H1 (cell line): ENCODE data around the gene SCAF1. TPM values are rescaled to one million over a fixed set of nuclear protein-coding genes. Genes with fewer than 3 reads are reported as not detected.

Experiments used
- CTCF ChIA-PET: fragments of 300-600 bp; sonication (Branson Sonifier 250); formaldehyde crosslinking; loops from one replicate; lab custom pipeline; 2021; ENCODE audit not compliant: partially characterized antibody; lab: Charles Lee
- POLR2A ChIA-PET: fragments of 300-600 bp; sonication (Branson Sonifier 250); formaldehyde crosslinking; loops from one replicate; lab custom pipeline; 2021; ENCODE audit warnings: inconsistent platforms; ENCODE audit not compliant: partially characterized antibody; lab: Charles Lee
- DNase-seq, 2 experiments: peaks; one replicate each; pipeline versions ENCODE4 v3.0.0 to v3.0.0-alpha.2; 2010 to 2022; ENCODE audit warnings: low spot score in 2 of 2, low read depth in 1 of 2, mixed read lengths in 1 of 2
- FAIRE-seq: peaks from 2 replicates; lab custom pipeline; 2011; peaks lifted over from hg19 to GRCh38; lab: Jason Lieb, UNC
- H2AFZ ChIP-seq: 2 replicates; pipeline ENCODE4 v1.8.1; 2012; ENCODE audit warnings: low read length, inconsistent platforms
- H2AK5ac ChIP-seq: 2 replicates; pipeline ENCODE4 v1.6.1; 2013; ENCODE audit warnings: low read depth, low read length
- H2BK120ac ChIP-seq: replicated peaks from 2 replicates; pipeline ENCODE3; 2013; ENCODE audit warnings: low read depth, low read length, inconsistent platforms
- H2BK12ac ChIP-seq: 2 replicates; pipeline ENCODE4 v1.6.1; 2013; ENCODE audit warnings: low read depth, low read length
- H2BK15ac ChIP-seq: 2 replicates; pipeline ENCODE4 v1.6.1; 2013; ENCODE audit warnings: low read length
- H2BK20ac ChIP-seq: 2 replicates; pipeline ENCODE4 v1.6.1; 2013; ENCODE audit warnings: low read length
- H2BK5ac ChIP-seq: 2 replicates; pipeline ENCODE4 v1.6.1; 2013; ENCODE audit warnings: low read depth, low read length
- H3K14ac ChIP-seq: 2 replicates; pipeline ENCODE4 v1.6.1; 2013; ENCODE audit warnings: inconsistent platforms; ENCODE audit not compliant: insufficient read length
- H3K18ac ChIP-seq: 2 replicates; pipeline ENCODE4 v1.6.1; 2013; ENCODE audit warnings: low read length; ENCODE audit errors: extremely low read depth
- H3K23ac ChIP-seq: 2 replicates; pipeline ENCODE4 v1.6.1; 2013; ENCODE audit warnings: inconsistent platforms; ENCODE audit not compliant: insufficient read length
- H3K23me2 ChIP-seq: 2 replicates; pipeline ENCODE4 v1.6.1; 2013; ENCODE audit warnings: low read depth, low read length
- H3K27ac ChIP-seq: 2 replicates; pipeline ENCODE4 v1.6.1; 2011; ENCODE audit warnings: low read depth, low read length, inconsistent platforms
- H3K27me3 ChIP-seq, 4 experiments: replicated peaks in 1 of 4; 1 replicate in 1 of 4; 2 replicates in 3 of 4; pipeline versions ENCODE4 v1.6.1 to v1.8.1; 2011 to 2013; ENCODE audit warnings: low read length in 3 of 4, mild to moderate bottlenecking in 3 of 4, inconsistent platforms in 2 of 4, mixed read lengths in 2 of 4, moderate library complexity in 1 of 4; ENCODE audit not compliant: control insufficient read depth in 3 of 4, insufficient read depth in 3 of 4; ENCODE audit errors: extremely low read depth in 1 of 4
- H3K36me3 ChIP-seq, 4 experiments: 2 replicates each; pipeline versions ENCODE4 v1.6.1 to v1.8.1; 2011 to 2013; ENCODE audit warnings: mild to moderate bottlenecking in 4 of 4, low read length in 3 of 4, moderate library complexity in 2 of 4, control low read depth in 1 of 4, inconsistent platforms in 1 of 4; ENCODE audit not compliant: insufficient read depth in 4 of 4, control insufficient read depth in 2 of 4
- H3K4ac ChIP-seq: replicated peaks from 2 replicates; pipeline ENCODE3; 2013; ENCODE audit warnings: low read length, low read depth, mixed read lengths, inconsistent platforms; ENCODE audit not compliant: insufficient read length
- H3K4me1 ChIP-seq, 4 experiments: replicated peaks in 1 of 4; 1 replicate in 1 of 4; 2 replicates in 3 of 4; pipeline versions ENCODE4 v1.6.1 to v1.8.1; 2011 to 2013; ENCODE audit warnings: low read length in 3 of 4, inconsistent platforms in 2 of 4, mixed read lengths in 1 of 4; ENCODE audit not compliant: insufficient read depth in 4 of 4, control insufficient read depth in 3 of 4
- H3K4me2 ChIP-seq, 2 experiments: 2 replicates each; pipeline versions ENCODE4 v1.6.1 to v1.8.1; 2011 to 2013; ENCODE audit warnings: low read depth in 2 of 2, low read length in 2 of 2, control low read depth in 1 of 2, inconsistent platforms in 1 of 2, mild to moderate bottlenecking in 1 of 2; ENCODE audit not compliant: insufficient read depth in 1 of 2
- H3K4me3 ChIP-seq, 4 experiments: fragments of 200-600, 300-600 bp in 1 of 4; sonication (generic), shearing (Covaris generic), sonication (Bioruptor Twin) in 1 of 4; 2 replicates each; pipeline versions ENCODE4 v1.5.1 to v1.8.1; 2011 to 2016; ENCODE audit warnings: low read length in 4 of 4, low read depth in 3 of 4, control low read depth in 2 of 4, inconsistent platforms in 2 of 4, mild to moderate bottlenecking in 2 of 4, mixed read lengths in 1 of 4, moderate library complexity in 1 of 4; ENCODE audit not compliant: insufficient read depth in 2 of 4; ENCODE audit errors: extremely low read depth in 1 of 4
- H3K56ac ChIP-seq: replicated peaks from 2 replicates; pipeline ENCODE3; 2013; ENCODE audit warnings: low read depth, mild to moderate bottlenecking, mixed read lengths, low read length, inconsistent platforms; ENCODE audit not compliant: insufficient read length
- H3K79me1 ChIP-seq: 2 replicates; pipeline ENCODE4 v1.6.1; 2013; ENCODE audit warnings: low read depth, low read length, control low read depth
- H3K79me2 ChIP-seq, 2 experiments: 2 replicates each; pipeline versions ENCODE4 v1.6.1 to v1.8.1; 2012 to 2013; ENCODE audit warnings: low read length in 2 of 2, mild to moderate bottlenecking in 2 of 2, inconsistent platforms in 1 of 2; ENCODE audit not compliant: insufficient read depth in 2 of 2, control insufficient read depth in 1 of 2
- H3K9ac ChIP-seq, 4 experiments: replicated peaks in 1 of 4; 1 replicate in 1 of 4; 2 replicates in 3 of 4; pipeline versions ENCODE4 v1.6.1 to v1.8.1; 2011 to 2013; ENCODE audit warnings: low read depth in 3 of 4, low read length in 3 of 4, control low read depth in 2 of 4, mild to moderate bottlenecking in 2 of 4, moderate library complexity in 2 of 4, inconsistent platforms in 1 of 4; ENCODE audit errors: extremely low read depth in 1 of 4
- H3K9me3 ChIP-seq, 2 experiments: 2 replicates each; pipeline versions ENCODE4 v1.6.1 to v1.8.1; 2012 to 2013; ENCODE audit warnings: mild to moderate bottlenecking in 2 of 2, moderate library complexity in 2 of 2, control low read depth in 1 of 2, inconsistent platforms in 1 of 2, low read depth in 1 of 2, low read length in 1 of 2, mixed read lengths in 1 of 2; ENCODE audit not compliant: insufficient read depth in 2 of 2
- H4K20me1 ChIP-seq, 2 experiments: replicated peaks in 1 of 2; 2 replicates each; pipeline versions ENCODE3 to v1.8.1; 2011 to 2013; ENCODE audit warnings: inconsistent platforms in 2 of 2, low read length in 2 of 2, mild to moderate bottlenecking in 1 of 2; ENCODE audit not compliant: insufficient read depth in 2 of 2, control insufficient read depth in 1 of 2
- H4K5ac ChIP-seq: 2 replicates; pipeline ENCODE4 v1.6.1; 2013; ENCODE audit warnings: low read length, low read depth, mixed read lengths, inconsistent platforms; ENCODE audit not compliant: insufficient read length
- H4K8ac ChIP-seq: 2 replicates; pipeline ENCODE4 v1.8.0; 2013; ENCODE audit warnings: mild to moderate bottlenecking, moderate library complexity, low read length, inconsistent platforms; ENCODE audit not compliant: insufficient read depth; ENCODE audit errors: extremely low read depth
- H4K91ac ChIP-seq: replicated peaks from 2 replicates; pipeline ENCODE3; 2013; ENCODE audit warnings: low read length, mixed read lengths, inconsistent platforms; ENCODE audit not compliant: insufficient read length
- POLR2AphosphoS5 ChIP-seq: IDR thresholded peaks from 2 replicates; pipeline ENCODE4 v1.6.1; 2011; ENCODE audit warnings: low read depth, low read length
- WGBS, 2 experiments: shearing (Covaris generic) in 1 of 2; methylation state at CpG; one replicate each; pipeline versions ENCODE4 v1.1.6 to v1.1.7; 2013 to 2015; ENCODE audit warnings: low lambda C conversion rate in 2 of 2, mixed read lengths in 2 of 2, inconsistent platforms in 1 of 2, low coverage in 1 of 2, missing lambda C conversion rate in 1 of 2; ENCODE audit not compliant: insufficient replicate concordance in 2 of 2, insufficient coverage in 1 of 2, insufficient read length in 1 of 2; ENCODE audit errors: extremely low coverage in 1 of 2, missing lambda C conversion rate in 1 of 2; 5-methylcytosine and 5-hydroxymethylcytosine counted together
- polyA plus RNA-seq, 7 experiments: library from polyadenylated mRNA; depleted of rRNA in 3 of 7; stranded (reverse) in 5 of 7; unstranded in 2 of 7; fragments of >200 nt in 5 of 7; fragments of 200-250 nt in 2 of 7; gene quantifications; 1 replicate in 5 of 7; 2 replicates in 1 of 7; 4 replicates in 1 of 7; pipeline versions ENCODE4 v1.2.1 to v1.2.3, GENCODE V29; 2011 to 2013; ENCODE audit warnings: missing spikeins in 2 of 7, mixed read lengths in 2 of 7
- total RNA-seq: library from RNA; stranded (reverse); fragmentation: NEBNext Ultra II Directional; extraction: Animal tissue kit (Norgen Biotek cat#: 25700); gene quantifications from 2 replicates; pipeline ENCODE4 v1.2.1, GENCODE V29; 2021
- TF ChIP-seq, protein P1 (sequence below): IDR thresholded peaks from 2 replicates; pipeline ENCODE4 v1.6.1; 2011; ENCODE audit warnings: low read depth, mild to moderate bottlenecking, low read length; ENCODE audit not compliant: insufficient read depth

SCAF1 gene
- total and polyA plus RNA-seq, 2 of the 8 experiments (the other 6 are each of a cell fraction or from before 2014, with no cell fraction given) = 9.7 to 81.7 TPM

- H4K5ac ChIP-seq = no peak overlapping the region
- no peak overlapping the region for H2BK5ac ChIP-seq
- peaks cover 5% of the 10 kb centered on the region for H3K79me1 ChIP-seq
- H3K4ac ChIP-seq = no peak overlapping the region
- no peak overlapping the region for H3K4me3 ChIP-seq
- H2BK15ac ChIP-seq = no peak overlapping the region
- DNase-seq = no peak
- peaks cover 0 to 24% of the 10 kb centered on the region in 2 experiments; a peak in 2 of 4 replicates for H3K79me2 ChIP-seq
- no peak overlapping the region for H3K4me2 ChIP-seq
- H3K4me1 ChIP-seq = peaks cover 0 to 12% (median 5%) of the 10 kb centered on the region in 4 experiments; a peak in 6 of 7 replicates
- POLR2A ChIA-PET = interaction anchor here (0.6 to 18.0 kb wide), 7 partner anchors 12 to 142 kb away, joined by 3 to 275 read pairs (median 4); partner anchors contain the start of genes PRMT1, RRAS and SCAF1
- peaks cover 15% of the 10 kb centered on the region for H3K23me2 ChIP-seq
- no peak overlapping the region for H3K56ac ChIP-seq
- H2BK120ac ChIP-seq = no peak overlapping the region
- H4K20me1 ChIP-seq = peaks cover 11 to 13% of the 10 kb centered on the region in 2 experiments
- H3K9me3 ChIP-seq = peaks cover 9 to 11% of the 10 kb centered on the region in 2 experiments
- 0 out of 2 replicates have a peak, but pooled peaks have one; percentile 15 for TF ChIP-seq POLR2AphosphoS5
- TF ChIP-seq, protein P1, sequence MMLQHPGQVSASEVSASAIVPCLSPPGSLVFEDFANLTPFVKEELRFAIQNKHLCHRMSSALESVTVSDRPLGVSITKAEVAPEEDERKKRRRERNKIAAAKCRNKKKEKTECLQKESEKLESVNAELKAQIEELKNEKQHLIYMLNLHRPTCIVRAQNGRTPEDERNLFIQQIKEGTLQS = no peak
- TF ChIP-seq, all 59 proteins: peak for 1
- H4K91ac ChIP-seq = no peak overlapping the region
- no peak overlapping the region for H3K23ac ChIP-seq
- no peak for FAIRE-seq
- CTCF ChIA-PET = interaction anchor here (1.8 to 4.4 kb wide), 2 partner anchors 11 to 14 kb away, joined by 4 to 28 read pairs; no protein-coding TSS in a partner anchor
- no peak overlapping the region for H2BK12ac ChIP-seq
- no peaks in the 10 kb centered on the region for H3K27me3 ChIP-seq
- H4K8ac ChIP-seq = no peak overlapping the region; the same call in 1 of the 2 replicates
- H3K36me3 ChIP-seq = peaks cover 18 to 54% (median 40%) of the 10 kb centered on the region in 4 experiments; a peak in 7 of 8 replicates
- no peak overlapping the region for H3K27ac ChIP-seq
- no peak overlapping the region for H2BK20ac ChIP-seq
- no peak overlapping the region for H3K9ac ChIP-seq
- H2AFZ ChIP-seq = no peak overlapping the region
- no peak overlapping the region for H2AK5ac ChIP-seq
- WGBS, 2 experiments = 97% methylated on average over 16 of the region's 16 CpGs; no CpG with 5 or more reads in 1 of the 2 experiments
- H3K14ac ChIP-seq = no peak overlapping the region
- H3K18ac ChIP-seq = no peak overlapping the region
These were observed 20.0 kb downstream of the SCAF1 start for GRCh38 chr19:49662011-49662410.
